GM21619 (cell line): ENCODE results near the gene RAPGEF3.

ENCODE experiments used
- ATAC-seq: cut with Tn5 transposase; IDR thresholded peaks from one replicate; pipeline ENCODE4 v1.9.1; 2021; ENCODE audit not compliant: unreplicated experiment

Gene RAPGEF3, protein sequence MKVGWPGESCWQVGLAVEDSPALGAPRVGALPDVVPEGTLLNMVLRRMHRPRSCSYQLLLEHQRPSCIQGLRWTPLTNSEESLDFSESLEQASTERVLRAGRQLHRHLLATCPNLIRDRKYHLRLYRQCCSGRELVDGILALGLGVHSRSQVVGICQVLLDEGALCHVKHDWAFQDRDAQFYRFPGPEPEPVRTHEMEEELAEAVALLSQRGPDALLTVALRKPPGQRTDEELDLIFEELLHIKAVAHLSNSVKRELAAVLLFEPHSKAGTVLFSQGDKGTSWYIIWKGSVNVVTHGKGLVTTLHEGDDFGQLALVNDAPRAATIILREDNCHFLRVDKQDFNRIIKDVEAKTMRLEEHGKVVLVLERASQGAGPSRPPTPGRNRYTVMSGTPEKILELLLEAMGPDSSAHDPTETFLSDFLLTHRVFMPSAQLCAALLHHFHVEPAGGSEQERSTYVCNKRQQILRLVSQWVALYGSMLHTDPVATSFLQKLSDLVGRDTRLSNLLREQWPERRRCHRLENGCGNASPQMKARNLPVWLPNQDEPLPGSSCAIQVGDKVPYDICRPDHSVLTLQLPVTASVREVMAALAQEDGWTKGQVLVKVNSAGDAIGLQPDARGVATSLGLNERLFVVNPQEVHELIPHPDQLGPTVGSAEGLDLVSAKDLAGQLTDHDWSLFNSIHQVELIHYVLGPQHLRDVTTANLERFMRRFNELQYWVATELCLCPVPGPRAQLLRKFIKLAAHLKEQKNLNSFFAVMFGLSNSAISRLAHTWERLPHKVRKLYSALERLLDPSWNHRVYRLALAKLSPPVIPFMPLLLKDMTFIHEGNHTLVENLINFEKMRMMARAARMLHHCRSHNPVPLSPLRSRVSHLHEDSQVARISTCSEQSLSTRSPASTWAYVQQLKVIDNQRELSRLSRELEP

DNA sequence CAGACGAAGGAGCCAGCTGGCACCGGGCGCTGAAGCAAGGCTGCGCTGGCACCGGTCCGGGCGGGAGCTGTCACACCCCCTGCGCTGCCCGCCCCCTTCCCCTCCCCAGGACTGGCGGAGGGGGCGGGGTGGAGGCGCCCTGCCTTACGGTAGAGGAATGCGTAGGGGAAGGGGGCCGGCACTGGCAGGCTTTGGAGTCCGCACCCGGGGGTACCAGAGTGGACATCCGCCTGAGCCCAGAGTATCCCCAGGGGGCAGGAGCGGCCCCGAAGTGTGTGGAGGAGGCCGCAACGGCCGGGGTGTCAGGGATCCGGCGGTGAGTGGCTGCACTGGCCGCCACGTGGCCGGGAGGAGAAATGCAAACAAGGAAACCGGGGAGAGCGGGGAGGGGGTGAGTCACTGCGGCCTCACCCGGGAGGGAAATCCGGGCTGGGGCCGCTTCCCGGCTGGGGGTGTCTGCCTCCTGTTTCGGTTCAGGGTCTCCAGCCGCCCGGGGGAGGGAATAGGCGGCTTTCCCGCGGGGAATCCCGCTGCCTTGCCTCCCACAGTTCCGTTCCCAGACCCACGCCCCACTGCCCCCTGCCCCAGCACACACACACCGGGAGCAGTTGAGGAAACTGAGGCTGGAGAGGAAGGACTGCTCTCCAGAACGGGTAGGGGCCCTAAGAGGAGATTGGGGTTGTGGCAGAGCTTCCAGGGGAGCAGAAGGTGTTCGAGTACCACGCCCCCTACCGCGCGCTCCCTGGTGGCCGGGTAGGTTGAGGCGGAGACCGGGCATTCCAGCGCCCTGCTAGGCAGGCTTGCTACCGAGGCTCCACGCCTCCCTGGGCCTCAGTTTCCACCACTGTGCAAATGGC is at the start of gene RAPGEF3:
Gene RAPGEF3, minus strand, starts transcription at position 47 of the 857 bp plus-strand sequence. CDS start 324 bp downstream, outside the sequence.
- peak; percentile 41 for ATAC-seq

GRCh38 chr12:47808050-47808449 is 49.4 kb upstream of the RAPGEF3 start:
- peak; percentile 45 for ATAC-seq

GRCh38 chr12:47807338-47807737 is 48.7 kb upstream of the RAPGEF3 start:
- no peak for ATAC-seq

DNA sequence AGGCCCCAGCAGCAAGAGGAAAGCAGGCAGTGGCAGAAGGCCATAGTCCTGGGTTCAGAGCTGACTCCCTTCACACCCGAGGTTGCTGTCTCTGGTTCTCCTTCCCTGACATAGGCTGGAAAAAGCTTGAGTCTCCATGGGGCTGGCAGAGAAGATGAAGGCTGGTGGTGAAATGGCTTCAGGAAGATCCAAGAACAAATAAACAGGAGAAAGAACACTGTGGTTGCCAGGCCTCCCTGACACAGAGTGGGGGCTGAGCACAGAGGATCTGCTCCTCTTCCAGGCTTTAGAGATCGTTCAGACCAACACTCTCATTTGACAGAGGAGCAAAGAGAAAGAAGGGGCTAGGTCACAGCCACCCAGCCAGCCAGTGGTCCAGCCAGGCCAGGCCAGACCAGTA is 46.7 kb upstream of the RAPGEF3 start:
- no peak for ATAC-seq

- no peak for ATAC-seq
These were observed 45.5 kb upstream of the RAPGEF3 start for GRCh38 chr12:47804171-47804570.

GRCh38 chr12:47803191-47803875 is 44.7 kb upstream of the RAPGEF3 start:
- ATAC-seq = no peak

DNA sequence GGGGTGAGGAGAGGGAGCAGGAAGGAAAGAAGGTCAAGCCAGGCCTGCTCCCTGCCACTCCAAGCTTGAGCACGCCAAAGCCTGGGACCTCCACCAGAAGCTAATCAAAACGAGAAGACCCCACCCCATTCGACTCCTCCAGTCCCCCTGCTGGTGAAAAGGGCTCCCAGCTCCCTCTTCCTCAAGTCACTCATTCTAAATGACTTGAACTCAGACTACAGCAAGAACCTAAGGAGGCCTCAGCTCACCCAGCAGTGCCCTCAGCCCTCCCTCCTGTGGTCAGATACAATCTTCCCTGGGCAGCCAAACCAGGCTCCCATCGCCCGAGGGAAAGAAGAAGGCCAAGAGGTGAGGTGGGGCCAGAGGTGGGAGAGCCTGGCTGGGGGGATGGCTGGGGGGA is 43.6 kb upstream of the RAPGEF3 start:
- no peak for ATAC-seq

GRCh38 chr12:47801904-47802246 is 43.2 kb upstream of the RAPGEF3 start:
- no peak for ATAC-seq

DNA sequence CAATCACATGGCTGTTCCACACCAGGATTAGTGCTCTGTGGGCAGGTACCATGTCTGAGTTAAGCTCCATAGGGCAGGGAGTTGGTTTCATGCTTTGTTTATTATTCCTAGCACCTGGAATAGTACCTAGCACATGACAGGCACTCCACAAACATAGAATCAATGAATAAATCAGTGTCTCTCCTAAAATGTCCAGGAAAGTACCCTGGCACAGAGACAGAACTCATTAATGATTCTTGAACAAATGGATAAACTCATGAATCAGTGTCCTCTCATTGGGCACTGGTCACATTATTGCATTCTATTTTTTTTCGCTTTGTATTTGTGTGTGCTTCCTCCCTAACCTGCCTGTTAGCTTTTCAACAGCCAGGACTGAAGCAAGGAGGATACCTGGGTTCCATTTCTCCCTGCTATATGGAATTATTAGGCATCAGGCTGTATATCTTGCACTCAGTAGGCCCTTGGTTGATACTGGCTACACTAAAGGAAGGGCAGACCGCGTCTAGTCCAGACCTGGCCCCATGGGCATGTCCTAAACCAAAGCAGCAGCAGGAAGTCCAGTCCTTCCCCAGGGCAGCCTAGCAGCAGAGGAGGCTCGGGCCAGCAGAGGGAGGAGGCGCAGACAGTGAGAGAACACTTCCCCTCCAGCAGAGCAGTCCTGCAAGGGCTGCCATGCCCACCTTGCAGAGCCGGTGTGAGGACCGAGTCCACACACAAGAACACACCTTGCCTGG is 42.7 kb upstream of the RAPGEF3 start:
- no peak for ATAC-seq

DNA sequence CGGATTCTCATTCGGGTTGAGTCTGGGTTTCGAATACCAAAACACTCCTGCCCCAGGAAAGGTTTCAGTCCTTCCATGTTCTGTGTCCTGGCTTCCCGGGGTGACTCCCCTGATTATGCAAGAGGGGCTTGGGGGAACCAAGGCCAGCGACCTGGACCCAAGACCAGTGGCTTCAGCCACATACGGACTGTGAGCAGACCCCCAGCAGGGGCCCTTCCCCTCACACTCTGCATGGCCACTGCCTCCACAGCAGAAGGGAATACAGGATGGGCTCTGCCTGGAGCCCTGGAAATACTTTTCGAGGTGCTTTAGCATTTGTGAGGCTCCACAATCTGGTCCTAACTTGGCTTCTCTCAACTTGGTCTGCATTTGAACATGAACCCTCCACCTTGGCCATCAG is 41.9 kb upstream of the RAPGEF3 start:
- no peak for ATAC-seq

DNA sequence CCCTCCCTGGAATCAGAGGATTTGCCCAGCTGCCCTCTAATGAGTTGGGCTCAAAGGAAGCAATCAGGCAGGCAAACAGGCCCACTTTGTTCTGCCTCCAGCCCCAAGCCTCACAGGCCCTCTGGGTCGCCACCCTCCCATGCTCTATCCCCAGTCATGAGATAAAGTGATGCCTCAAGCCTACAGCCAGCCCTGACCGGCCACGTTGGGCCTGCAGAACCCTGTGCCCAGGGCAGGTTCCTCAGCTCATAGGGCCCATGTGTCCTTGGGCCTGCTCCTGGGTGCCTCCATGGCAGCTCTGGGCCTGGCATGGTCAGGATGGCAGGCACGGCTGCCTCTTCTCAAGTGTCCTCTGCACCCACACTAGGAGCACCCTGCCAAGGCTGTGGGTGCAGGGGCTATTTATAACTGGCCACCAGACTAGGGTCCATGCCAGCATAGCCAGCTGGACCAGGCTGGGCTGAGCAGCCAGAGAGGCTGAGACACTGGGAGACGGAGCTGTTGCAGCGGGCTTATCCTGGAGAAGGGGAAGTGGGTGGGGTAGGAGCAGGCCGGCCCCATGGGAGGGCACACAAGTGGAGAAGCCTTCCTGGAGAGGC is 40.8 kb upstream of the RAPGEF3 start:
- no peak for ATAC-seq

GRCh38 chr12:47798382-47798948 is 39.8 kb upstream of the RAPGEF3 start:
- ATAC-seq = no peak

DNA sequence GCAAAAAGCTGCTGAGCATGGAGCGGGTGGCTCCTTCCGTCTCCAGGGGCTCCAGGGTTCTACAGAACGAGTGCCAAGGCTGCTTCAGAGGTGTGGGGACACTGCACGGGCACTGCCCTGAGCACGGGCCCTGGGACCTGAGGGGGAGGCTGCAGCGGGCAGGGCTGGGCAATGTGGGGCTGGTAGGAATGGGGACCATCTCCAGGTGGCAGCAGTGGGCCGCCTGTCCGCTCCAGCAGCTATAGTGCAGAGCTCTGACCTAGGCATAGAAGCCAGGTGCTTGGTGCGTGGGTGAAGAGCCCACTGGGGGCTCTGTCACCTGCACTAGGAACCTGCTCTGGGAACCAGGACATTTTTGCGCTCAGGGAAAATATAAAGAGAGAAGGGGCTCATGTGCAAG is 38.8 kb upstream of the RAPGEF3 start:
- peak; percentile 59 for ATAC-seq

DNA sequence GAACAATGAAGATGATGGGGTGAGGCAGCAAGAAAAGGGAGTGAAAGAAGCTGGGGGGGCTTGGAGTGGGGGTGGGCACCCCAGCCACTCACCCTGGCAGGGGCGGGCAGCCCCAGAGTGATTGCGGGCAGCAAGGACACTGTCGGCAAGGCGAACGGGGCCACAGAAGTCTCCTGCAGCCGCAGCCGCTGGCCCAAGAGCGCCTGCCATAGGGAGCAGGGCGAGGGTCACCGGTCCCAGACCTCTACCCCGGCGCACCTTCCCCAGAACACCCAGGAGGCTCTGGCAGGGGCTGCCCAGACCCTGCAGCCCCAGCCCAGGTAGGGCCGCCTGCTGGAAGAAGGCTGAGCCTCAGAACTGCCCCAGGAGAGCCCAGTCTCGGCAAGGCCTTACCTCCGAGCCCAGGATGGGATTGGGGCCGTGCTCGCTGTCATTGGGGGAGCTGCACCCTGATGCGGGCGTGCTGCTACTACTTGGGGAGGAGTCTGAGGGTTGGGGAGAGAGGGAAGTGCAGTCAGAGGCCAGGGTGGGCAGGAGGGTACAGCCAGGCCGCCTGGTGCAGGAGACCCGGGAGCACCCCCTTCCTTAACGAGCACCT is 37.2 kb upstream of the RAPGEF3 start:
- ATAC-seq = no peak

DNA sequence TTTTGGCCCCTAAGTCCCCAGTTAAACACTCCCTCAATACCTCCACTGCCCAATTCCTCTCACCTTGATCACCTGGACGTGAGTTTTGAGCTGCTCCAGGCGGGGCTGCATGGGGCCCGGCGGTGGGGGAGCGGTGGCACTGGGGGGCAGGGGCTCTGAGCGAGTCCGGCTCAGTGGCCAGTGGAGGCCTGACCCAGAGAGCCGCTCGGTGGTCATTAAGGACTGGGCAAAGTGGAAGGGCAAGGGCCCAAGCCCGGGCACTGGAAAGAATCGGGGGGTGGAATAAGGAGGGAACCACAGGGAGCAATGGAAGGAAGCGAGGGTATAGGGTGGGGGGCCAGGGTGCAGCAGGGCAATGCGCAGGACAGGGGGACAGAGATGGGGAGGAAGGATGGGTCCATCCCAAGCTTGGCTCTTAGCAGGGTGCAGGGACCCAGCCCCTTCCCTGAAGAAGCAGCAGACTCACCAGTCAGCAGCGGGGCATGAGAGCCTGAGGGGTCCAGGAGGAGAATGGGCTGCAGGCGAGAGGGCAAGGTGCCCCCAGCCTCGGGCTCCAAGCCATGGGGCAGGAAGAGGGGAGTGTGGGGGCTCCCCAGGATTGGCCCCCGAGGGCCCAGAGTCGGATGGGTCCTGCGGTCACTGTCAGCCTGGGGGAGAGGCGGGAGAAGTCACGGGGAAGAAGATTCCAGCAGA is 36.6 kb upstream of the RAPGEF3 start:
- ATAC-seq = no peak

GRCh38 chr12:47794679-47795078 is 36.0 kb upstream of the RAPGEF3 start:
- no peak for ATAC-seq

GRCh38 chr12:47793015-47793681 is 34.5 kb upstream of the RAPGEF3 start:
- no peak for ATAC-seq

DNA sequence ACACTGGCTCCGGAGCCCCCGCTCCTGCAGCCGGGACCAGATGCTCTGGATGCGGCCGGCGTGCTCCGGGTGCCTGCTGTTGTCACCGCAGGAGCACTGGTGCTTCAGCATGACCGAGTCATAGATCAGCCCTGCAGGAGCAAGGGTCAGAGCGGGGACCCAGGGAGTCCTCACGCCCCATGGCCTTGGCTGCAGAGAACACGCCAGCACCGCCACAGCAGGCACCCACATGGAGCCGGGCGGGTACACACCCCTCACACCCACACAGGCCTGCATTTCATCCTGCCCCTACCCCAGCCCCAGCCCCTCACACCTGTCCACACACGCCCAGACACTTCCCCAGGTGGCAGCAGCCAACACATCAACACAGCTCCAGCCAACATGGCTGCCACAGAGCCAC is 33.2 kb upstream of the RAPGEF3 start:
- no peak for ATAC-seq
